ENCODE results near the gene PRKCH.

Gene PRKCH

GRCh38 chr14:61531465-61532122, 210.2 kb downstream of the PRKCH start:
- no peak for DNase-seq (ENCODE audit: low read depth in 2 of 2)

- no peak for DNase-seq (ENCODE audit: low read depth in 2 of 2)
These were observed 210.7 kb downstream of the PRKCH start for GRCh38 chr14:61532123-61532505.

- no peak for DNase-seq (ENCODE audit: low read depth in 2 of 2)
These were observed 211.4 kb downstream of the PRKCH start for GRCh38 chr14:61532763-61533162.

DNA sequence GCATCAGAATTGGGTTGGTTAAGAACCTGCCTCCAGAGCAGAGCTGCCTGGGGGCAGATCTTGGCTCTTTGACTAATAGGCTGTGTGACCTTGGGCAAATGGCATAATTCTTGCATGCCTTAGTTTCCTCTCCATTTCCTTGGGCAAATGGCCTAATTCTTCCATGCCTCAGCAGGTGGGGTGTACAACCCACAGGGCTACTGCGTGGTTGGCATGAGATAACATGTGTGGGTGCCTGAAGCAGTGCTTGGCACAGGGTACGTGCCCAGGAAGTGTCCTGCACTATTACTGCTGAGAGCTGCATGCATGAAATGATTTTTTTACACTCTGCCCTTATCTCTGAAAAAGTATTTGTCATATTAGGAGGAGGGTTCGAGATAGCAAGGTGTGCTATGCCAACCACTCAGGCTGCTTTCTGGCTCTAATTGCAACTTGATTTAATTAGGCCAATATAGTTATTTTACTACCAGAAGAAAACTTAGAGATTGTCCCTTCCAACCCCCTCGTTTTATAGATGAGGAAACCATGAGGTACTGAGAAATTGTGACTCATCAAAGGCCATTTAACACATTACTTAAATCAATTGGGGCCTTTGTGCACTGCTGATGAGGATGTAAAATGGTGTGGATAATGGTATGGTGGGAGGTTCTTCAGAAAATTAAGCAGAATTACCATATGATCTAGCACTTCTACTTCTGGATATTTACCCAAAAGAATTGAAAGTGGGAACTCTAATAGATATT, 212.3 kb downstream of the PRKCH start:
- no peak for DNase-seq (ENCODE audit: low read depth in 2 of 2)

DNA sequence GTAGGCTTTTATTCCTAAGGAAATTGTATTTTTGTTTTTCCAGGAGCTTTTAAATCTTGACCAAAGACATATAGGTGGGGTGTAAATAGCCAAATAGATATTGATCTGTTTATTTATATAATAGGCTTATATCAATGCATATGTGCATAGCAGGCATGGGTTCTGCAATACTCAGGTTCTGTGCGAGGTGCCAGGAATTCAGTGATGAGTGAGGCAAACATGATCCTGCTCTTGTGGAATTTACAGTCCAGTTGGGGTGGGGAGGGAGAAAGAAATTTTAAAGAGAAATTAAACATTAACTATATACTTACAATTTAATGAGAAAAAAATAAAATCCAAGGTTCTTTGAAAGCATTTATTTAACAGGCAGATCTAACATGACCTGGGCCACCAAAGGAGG, 213.7 kb downstream of the PRKCH start:
- DNase-seq (ENCODE audit: low read depth in 2 of 2): no peak

GRCh38 chr14:61535458-61535857, 214.1 kb downstream of the PRKCH start:
- DNase-seq (ENCODE audit: low read depth in 2 of 2): no peak

GRCh38 chr14:61536661-61537562, 215.5 kb downstream of the PRKCH start:
- no peak for DNase-seq (ENCODE audit: low read depth in 2 of 2)

GRCh38 chr14:61537563-61538463, 216.4 kb downstream of the PRKCH start:
- no peak for DNase-seq (ENCODE audit: low read depth in 2 of 2)

GRCh38 chr14:61538464-61539022, 217.2 kb downstream of the PRKCH start:
- no peak for DNase-seq (ENCODE audit: low read depth in 2 of 2)

DNA sequence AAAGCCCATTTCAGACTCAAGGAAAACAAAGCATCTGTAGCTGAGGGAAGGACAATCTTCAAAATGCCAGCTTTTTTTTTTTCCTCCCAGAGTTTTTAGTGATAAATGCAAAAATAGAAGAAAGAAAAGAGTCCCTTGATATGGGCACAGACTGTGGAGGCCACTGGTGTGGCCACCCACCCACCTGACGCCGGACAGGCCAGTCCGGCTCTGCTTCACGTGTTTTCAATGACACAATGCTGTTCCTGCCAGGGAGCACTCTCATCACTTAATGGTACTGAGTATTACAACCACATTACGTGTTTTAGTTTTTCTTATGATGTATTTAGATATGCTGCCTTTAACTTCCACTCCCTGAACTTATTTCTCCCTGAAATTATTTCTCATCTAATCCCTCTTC, 218.3 kb downstream of the PRKCH start:
- no peak for DNase-seq (ENCODE audit: low read depth in 2 of 2)

DNA sequence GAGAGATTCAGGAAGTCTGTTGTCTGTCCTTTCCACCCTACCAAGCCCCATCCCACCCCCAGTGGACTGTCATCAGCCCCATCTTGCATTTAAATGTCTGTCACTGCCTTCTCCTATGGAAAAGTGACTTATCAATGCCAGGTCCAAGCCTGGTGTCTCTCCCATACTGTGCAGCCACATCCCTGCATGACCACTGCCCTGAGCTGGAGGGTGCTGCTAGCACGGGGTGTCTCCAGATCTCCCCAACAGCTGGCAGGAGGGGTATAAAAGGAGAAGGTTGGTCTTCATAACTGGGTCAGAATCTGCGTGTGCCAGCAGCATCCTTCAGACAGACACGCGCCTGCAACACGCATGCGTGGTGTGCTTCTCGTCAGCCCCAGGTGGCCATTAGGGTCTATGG, 219.6 kb downstream of the PRKCH start:
- DNase-seq (ENCODE audit: low read depth in 2 of 2): no peak

DNA sequence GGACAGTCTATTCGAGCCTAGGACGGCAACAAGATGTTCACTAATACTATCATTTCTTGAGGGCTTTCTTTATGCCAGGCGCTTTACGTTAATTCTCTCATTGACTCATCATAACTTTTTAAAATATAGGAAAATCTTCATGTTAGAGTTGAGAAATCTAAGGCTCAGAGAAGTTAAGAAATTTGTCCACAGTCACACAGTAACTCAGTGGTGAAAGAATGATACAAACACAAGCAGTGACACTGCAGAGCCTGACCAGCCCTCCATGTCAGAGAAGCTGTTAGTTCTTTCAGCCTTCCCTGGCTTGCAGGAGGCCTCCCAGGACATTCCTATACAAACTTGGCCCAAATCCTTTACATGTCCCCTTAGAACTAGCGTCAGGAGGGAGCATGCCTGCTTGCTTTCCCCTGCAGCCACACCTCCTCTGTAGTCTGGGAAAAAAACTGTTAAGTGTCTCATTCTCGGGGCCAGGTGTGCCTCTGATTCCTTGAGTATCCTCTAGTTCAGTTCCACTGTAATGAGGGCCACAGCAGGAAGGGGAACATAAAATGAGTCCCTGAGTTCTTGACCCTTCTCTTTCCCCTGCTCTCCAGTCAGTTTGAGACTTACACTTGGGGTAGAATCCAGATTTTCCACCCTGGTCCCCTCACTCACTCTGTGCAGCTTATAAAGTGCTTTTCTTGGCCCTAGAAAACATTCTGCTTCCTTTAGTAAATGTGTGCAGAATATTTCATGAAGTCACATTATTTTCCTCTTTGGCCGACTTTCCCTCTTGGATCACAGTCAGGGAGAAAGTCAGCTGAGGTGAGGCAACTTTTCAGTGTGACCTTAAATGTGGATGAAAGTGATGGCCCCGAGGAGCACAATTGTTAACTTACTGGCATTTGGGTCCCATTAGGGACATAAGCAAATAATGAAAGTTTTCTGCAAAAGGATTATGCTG, 221.7 kb downstream of the PRKCH start:
- no peak for DNase-seq (ENCODE audit: low read depth in 2 of 2)

DNA sequence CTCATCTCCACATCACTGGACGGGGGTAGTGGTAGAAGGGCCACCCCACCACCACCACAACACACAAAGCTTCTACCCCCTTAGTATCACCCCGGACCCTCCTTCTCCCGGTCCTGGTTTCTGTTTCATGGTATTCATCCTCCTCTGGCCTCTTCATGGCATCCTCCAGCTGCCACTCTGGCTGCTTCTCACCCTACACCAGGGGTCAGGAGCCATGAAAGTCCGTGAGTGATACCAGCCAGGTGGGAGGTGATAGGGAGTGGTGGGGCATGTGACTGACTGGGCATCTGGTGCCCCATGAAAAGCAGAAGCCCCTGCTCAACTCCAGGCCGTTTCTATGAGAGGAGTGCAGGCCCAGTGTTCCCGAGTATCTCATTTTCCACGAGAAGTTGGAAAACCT, 222.6 kb downstream of the PRKCH start:
- no peak for DNase-seq (ENCODE audit: low read depth in 2 of 2)

DNA sequence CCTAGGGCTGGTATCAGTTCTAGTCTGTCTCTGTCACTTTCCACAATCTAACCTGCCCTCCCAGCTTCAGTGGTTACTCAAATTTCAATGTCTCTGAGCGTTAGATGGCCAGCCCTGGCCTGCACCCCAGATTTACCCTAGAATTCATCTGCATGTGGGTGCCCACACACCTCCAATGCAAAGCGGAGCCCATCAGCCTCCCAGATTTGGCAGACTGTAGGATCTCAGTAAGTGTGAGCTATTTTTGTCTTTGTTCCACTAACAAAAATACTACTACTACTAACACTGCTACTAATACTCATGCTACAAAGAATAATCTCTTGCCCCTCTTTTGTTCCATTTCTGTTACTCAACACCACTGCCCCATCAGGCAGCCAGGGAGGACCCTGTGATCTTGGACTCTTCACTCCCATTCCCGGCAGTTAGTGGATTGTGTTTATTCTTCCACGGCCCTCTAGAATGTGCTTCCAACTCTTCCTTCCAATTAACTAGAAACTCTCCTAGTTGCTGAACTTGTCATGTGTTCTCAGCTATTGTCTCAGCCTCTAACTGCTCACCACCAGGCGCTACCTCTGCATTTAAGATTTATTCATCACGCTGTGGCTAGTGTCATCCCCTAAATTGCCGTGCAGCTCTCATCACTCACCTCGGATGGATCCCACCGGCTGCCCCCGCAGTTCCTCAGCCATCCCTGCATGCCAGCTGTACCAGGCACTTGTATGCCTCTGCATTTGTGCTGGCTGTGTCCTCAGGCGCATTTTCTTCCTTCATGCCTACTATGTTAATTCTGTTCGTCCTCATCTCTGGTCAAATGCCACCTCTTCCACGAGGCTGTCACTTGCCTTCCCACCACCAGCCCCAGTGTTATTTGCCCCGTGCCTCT, 223.3 kb downstream of the PRKCH start:
- DNase-seq (ENCODE audit: low read depth in 2 of 2): no peak

GRCh38 chr14:61545726-61546455, 224.5 kb downstream of the PRKCH start:
- no peak for DNase-seq (ENCODE audit: low read depth in 2 of 2)

- no peak for DNase-seq (ENCODE audit: low read depth in 2 of 2)
These were observed 226.0 kb downstream of the PRKCH start for GRCh38 chr14:61547186-61548069.

- DNase-seq (ENCODE audit: low read depth in 2 of 2): no peak
These were observed 228.0 kb downstream of the PRKCH start for GRCh38 chr14:61549425-61549824.
